ENCODE measurements around the gene LTA. TPM values are rescaled to one million over a fixed set of nuclear protein-coding genes. Genes with fewer than 3 reads are reported as not detected.

Gene LTA
- total RNA-seq = not detected

GRCh38 chr6:31572041-31572911 lies at the start of gene LTA:
LTA (plus strand) TSS chr6:31572289; CDS start chr6:31572743, 454 bp downstream.
- Histone ChIP-seq H3K9me3 (no peaks in the 10 kb centered on the region), H3K36me3 (no peaks in the 10 kb centered on the region), H3K27ac (no peak within 1 kb of the TSS), H3K4me1 (no peaks in the 10 kb centered on the region), H3K27me3 (no peaks in the 10 kb centered on the region), H3K4me3 (no peak within 1 kb of the TSS)
- TF ChIP-seq CTCF (IDR thresholded peaks at IDR 0.05) = no peak
- DNase-seq (ENCODE audit: low spot score) = no peak

- no peak for DNase-seq (ENCODE audit: low spot score)
- Histone ChIP-seq H3K4me1 (no peaks in the 10 kb centered on the region), H3K27me3 (no peaks in the 10 kb centered on the region), H3K9me3 (no peaks in the 10 kb centered on the region), H3K36me3 (peaks cover 12% of the 10 kb centered on the region), H3K4me3 (no peak overlapping the region), H3K27ac (no peak overlapping the region)
- TF ChIP-seq CTCF (IDR thresholded peaks at IDR 0.05) = no peak
Observed at GRCh38 chr6:31525553-31525931, 46.5 kb upstream of the LTA start.

GRCh38 chr6:31525932-31526591 lies 46.0 kb upstream of the LTA start:
- TF ChIP-seq CTCF (IDR thresholded peaks at IDR 0.05) = no peak
- Histone ChIP-seq H3K9me3 (no peaks in the 10 kb centered on the region), H3K27me3 (no peaks in the 10 kb centered on the region), H3K4me3 (no peak overlapping the region), H3K4me1 (no peaks in the 10 kb centered on the region), H3K36me3 (peaks cover 17% of the 10 kb centered on the region), H3K27ac (no peak overlapping the region)
- no peak for DNase-seq (ENCODE audit: low spot score)

DNA sequence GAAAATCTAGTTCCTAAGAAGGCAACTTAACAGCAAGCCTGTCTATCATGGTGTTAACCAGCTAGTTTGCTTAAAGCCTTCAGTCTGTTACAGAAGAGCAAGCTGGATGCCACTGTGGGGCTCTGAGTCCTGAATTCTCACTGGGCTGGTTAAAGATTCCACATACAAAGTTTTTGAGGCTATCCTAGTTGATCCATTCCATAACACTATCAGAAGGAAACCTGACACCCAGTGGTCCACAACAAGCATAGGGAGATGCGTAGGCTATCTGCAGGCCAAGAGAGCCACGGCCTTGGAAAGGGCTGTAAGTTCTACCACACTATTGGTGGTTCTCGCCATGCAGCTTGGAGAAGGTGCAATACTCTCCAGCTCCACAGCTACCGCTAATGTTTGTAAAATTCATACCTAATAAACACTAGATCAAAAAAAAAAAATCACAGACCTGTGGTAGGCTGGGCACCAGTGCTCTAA lies 43.7 kb upstream of the LTA start:
- H3K27me3 ChIP-seq = no peaks in the 10 kb centered on the region
- no peak for TF ChIP-seq CTCF (IDR thresholded peaks at IDR 0.05)
- no peaks in the 10 kb centered on the region for H3K9me3 ChIP-seq
- H3K36me3 ChIP-seq = peaks cover 40% of the 10 kb centered on the region
- no peak overlapping the region for H3K4me3 ChIP-seq
- H3K27ac ChIP-seq = no peak overlapping the region
- DNase-seq (ENCODE audit: low spot score) = no peak
- H3K4me1 ChIP-seq = no peaks in the 10 kb centered on the region

GRCh38 chr6:31528821-31529328 lies 43.2 kb upstream of the LTA start, which contains the start of gene MCCD1:
MCCD1 (plus strand) TSS chr6:31528962; CDS start chr6:31529015, 53 bp downstream.
- no peak within 1 kb of the TSS for H3K27ac ChIP-seq
- H3K4me3 ChIP-seq = no peak within 1 kb of the TSS
- H3K4me1 ChIP-seq = no peaks in the 10 kb centered on the region
- no peak for TF ChIP-seq CTCF (IDR thresholded peaks at IDR 0.05)
- no peak for DNase-seq (ENCODE audit: low spot score)
- no peaks in the 10 kb centered on the region for H3K27me3 ChIP-seq
- no peaks in the 10 kb centered on the region for H3K9me3 ChIP-seq
- peaks cover 45% of the 10 kb centered on the region for H3K36me3 ChIP-seq
